NCI-H748 treated with DMSO at 0.1 percent for 48 hours (cell line): Measurements from ENCODE around the gene GALM.
"Not testable (repeated sequence)": the region's sequence is repeated elsewhere in the genome, so short reads cannot be mapped to it uniquely, and the experiment has no call there.

Source experiments
- DNase-seq: peaks from one replicate; lab custom pipeline; 2025; lab: John Stamatoyannopoulos, UW

Gene GALM

DNA sequence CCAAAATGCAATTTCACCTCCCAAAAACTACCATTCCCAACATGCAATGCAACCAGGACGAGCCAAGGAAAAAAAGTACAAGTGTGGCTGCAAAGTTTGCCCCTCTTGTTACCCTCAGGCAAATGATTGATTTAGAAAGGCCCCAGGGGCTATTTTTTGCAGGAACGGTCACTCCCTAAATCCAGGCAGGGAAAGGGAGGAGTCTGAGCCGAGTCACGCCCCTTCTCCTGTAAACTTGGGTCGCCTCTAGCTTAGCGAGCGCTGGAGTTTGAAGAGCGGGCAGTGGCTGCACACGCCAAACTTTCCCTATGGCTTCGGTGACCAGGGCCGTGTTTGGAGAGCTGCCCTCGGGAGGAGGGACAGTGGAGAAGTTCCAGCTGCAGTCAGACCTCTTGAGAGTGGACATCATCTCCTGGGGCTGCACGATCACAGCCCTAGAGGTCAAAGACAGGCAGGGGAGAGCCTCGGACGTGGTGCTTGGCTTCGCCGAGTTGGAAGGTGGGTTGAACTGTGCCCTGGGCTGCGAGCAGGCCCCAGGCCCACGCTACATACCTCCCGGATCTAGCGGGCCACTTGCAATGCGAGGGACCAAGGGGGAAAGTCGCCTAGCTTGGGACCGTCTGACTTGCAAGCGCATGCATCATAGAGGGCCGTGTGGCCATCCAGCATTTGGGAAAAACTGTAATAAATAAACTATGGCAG is at the start of gene GALM:
GALM (plus strand) TSS at position 261 of the 702 bp plus-strand sequence; CDS start at position 309, 48 bp downstream.
- no peak for DNase-seq

DNA sequence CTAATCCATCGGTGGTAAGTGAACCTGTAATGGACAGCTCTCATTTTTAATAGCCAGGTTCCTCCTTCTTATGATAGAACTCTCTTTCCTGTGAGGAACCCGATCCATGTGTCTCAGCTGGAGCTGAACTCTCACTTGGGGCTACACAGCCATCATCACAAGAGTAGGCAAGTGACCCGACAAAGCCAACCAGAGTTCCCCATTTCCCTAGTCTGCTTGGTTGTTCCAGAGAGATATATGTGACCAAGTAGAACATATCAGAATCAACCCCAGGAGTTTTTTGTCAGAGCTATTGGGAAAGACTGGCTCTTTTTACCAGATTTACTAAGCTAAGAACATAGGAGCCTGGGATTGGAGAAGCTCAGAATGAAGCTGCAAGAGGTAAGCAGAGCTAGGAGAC is 48.6 kb upstream of the GALM start:
- no peak for DNase-seq

DNA sequence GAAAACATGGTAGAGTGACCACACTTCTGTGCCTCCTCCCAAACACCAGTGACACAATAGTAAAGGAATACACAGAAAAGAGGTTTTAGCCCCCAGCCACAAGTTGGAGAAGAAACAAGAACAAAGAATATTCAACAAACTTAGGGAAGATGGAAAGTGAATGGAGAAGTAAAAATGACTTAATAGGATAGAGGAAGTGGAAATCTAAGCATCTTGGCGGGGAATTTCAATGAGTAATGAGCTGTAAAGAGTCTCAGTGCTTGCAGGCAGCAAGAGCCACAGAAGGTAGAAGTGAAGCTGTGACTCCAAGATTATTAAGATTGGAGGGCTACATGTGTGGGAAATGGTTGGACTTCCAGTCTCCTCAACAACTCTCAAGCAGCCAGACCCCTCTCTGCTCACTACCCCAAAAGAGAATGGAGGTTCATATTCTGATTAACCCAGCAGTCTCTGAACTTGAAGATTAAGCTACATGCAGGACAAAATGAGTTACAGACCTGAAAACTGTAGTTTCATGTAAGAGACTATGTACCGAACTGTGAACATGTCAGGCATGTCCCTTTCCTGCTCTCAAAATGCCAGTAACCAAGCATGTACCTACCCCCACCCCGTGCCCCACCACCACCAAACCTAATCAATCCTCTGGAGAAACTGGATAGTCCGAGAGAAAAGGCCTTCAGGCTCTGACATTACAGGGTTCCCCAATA is 46.3 kb upstream of the GALM start:
- DNase-seq = no peak

DNA sequence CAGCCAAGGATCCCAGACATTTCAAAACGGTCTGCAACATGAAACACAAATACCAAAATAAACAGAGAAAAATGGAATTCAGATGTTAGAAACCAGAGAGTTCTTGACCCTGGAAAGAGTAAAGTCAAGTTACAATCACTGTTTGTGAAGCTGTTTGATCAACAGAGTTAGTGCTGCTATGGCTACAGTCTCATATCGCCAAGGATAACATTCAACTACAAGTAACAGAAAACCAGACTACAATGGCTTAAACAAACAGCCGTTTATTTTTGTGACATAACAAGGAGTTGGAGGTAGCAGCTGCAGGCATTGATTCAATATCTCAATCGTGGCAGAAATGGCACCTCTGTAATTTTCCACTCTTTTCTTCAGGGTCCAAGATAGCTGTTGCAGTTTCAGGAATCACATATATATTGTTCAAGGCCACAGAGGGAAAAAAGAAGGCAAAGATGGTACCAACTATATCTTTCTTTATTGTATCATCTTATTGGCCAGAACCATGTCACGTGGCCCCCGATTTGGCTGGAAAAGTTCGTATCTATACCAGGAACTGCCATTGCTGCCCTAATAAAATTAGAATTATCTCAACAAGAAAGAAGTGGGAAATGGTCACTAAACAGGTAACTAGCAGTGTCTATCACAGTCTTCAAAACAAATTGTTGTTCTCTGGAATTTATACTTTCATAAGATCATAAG is 45.5 kb upstream of the GALM start:
- peak; percentile 28 for DNase-seq

DNA sequence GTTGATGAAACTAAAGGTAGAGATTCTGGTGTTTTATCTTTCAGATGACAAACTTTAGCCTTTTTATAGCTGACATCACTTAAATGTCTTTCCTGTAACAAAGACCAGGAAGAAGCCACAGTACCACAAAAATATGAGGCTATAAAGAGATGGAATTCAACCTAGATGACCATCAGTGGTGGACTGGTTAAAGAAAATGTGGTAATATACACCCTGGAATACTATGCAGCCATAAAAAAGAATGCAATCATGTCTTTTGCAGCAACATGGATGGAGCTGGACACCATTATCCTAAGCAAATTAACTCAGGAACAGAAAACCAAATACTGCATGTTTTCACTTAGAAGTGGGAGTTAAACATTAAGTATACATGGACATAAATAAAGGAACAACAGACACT is 44.9 kb upstream of the GALM start:
- no peak for DNase-seq

DNA sequence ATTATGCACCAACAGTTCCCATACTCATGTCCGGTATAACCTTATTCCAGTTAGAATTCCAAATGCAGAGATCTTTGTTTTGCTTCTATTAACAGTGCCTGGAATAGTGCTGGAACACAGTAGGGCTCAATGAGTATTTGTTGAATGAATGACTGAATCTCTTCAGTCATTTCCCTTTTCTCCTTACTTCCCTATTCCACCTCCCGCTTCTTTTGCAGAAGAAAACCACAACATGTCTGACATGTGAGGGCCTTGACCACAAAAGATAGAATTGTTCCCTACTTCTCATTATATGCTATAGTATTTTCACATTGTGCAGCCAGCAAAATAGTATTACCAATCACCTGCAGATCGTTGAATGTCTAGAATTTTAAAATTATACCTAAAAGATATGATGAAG is 43.7 kb upstream of the GALM start:
- DNase-seq = no peak

DNA sequence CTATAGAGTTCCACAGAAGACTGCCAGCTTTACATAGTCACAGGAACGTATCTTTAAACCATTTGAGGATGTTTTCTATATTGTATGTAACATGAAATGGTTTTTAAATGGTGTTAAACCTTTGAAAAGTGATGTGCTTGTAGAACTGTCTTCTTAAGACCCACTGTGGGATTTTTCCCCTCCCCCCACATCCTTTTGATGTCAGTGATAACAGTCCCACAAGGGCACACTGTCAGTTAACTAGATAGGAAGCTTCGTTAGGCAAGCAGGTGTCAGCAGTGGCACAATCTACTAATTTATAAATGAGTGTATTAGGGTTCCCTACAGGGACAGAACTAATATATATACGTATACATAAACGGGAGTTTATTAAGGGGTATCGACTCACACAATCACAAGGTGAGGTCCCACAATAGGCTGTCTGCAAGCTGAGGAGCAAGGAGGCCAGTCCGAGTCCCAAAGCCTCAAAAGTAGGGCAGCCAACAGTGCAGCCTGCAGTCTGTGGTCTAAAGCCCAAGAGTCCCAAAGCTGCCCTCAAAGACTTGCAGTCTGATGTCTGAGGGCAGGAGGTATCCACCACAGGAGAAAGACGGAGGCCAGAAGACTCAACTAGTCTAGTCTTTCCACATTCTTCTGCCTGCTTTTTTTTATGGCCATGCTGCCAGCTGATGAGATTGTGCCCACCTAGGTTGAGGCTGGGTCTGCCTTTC is 39.4 kb upstream of the GALM start:
- DNase-seq = no peak

DNA sequence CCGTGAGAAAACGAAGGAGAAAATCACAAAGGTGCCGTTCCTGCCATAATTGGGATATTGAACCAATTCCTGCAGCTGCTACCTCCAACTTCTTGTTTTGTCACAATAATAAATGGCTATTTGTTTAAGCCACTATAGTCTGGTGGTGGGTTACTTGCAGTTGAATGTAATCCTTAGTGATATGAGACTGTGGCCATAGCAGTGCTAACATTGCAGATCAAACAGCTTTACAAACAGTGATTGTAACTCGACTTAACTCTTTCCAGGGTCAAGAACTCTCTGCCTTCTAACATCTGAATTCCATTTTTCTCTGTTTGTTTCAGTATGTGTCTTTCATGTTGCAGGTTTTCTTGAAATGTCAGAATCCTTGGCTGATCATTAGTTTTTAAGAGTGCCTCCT is 38.5 kb upstream of the GALM start:
- DNase-seq = no peak

DNA sequence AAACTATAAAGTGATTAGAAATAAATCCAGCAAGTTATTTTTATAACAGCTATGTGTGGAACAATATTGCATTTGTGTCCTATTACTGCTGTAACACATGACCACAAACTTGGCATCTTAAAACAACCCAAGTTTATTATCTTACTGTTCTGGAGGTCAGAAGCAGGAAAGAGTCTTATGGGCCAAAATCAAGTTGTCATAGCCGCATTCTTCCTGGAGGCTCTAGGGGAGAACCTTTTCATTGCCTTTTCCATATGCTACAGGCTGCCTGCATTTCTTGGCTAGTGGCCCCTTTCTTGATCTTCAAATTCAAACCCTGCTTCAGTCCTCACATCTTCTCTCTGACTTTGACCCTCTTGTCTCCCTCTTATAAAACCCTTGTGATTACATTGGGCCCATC is 36.2 kb upstream of the GALM start:
- no peak for DNase-seq

DNA sequence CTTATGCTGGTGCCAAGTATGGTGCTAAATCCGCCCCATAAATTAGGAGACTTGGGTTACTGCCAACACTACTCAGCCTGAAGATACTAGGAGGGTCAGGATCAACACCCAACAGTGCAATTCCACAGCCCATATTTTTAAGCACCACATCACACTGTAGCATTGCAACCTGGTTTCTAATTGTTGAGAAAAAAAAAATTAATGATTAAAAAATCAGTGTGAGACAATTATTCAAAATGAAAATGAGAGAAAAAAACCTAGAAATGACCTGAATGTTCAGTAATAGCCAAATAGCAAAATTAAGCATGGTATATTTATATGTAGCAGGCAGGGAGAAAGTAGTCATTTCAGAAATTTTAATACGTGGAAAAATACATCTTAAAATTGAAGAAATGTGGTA is 33.9 kb upstream of the GALM start:
- no peak for DNase-seq

DNA sequence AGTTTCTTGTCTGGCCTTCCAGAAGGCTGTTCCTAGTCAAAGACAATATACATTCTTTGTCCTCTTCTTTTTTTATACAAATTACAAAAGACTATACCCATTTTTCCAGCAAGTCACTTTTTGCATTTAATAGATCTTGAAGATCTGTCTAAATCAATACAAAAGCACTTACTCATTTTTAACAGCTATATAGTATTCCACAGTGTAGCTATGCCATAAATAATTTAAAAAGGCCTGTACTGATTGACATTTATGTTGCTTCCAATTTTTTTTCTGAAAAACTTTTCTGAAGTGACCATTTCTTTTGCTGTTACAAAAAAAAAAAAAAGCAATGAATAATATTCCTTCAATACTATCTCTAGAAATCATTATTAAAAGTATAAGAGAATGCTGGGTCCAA is 32.9 kb upstream of the GALM start:
- DNase-seq = no peak

DNA sequence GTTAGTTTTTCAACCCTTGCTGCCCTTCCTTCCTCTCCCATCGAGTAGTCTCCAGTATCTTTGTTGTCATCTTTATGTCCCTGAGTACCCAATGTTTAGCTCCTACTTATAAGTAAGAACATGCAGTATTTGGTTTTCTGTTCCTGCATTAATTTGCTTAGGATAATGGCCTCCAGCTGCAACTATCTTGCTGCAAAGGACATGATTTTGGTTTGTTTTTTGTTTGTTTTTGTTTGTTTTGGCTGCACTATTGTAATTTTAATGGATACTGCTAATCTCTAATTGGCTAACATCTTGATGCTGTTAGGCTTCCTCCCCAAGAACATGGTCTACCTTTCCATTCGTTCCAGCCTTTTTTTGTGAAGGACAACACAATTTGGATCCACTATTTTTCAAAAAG is 32.0 kb upstream of the GALM start:
- DNase-seq = no peak

DNA sequence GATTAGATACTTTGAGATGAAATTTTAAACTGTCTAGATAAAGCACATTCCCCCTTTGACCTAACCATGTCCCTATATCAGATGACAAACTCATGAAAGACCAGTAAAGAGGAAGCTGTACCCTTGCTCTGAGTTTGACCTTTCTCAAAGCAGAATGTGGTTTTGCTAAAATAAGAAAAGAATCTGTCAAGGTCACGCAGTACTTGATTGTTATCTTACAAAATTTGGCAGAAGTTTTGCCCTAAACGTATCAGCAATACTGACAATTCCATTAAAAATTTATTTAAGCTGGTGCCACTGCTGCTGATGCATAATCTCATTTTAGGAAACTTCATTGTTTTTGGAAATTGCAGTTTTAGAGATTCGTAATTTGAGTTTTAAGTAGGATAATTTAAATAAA is 31.2 kb upstream of the GALM start:
- DNase-seq = no peak

DNA sequence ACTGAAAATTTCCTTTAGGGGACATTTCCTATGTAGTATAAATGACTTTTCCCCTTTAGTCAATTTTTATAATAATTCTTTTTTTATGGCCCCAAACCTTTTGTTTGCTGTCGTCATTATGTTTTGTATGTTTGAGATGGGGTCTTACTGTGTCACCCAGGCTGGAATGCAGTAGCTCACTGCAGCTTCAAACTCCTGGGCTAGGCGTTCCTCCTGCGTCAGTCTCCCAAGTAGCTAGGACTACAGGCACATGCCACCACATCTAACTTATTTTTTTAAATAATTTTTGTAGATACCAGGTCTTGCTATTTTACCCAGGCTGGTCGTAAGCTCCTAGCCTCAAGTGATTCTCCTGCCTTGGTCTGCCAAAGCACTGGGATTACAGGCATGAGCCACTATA is 30.8 kb upstream of the GALM start:
- DNase-seq = no peak

DNA sequence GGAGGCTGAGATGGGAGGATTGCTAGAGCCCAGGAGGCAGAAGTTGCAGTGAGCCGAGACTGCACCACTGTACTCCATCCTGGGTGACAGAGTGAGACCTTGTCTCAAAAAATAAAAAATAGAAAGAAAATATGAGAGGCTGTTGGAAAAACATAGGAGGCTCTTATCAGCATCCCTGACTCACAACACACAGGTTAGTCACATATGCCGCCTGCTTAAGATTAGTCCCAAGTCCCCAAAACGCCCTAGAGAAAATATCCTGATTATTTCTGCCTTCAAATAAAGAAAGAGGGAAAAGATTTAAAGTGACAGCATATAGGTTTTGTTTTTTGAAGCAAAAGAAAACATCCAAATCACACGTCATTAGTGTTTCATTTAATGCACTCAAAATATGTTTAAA is 29.8 kb upstream of the GALM start:
- DNase-seq = no peak

DNA sequence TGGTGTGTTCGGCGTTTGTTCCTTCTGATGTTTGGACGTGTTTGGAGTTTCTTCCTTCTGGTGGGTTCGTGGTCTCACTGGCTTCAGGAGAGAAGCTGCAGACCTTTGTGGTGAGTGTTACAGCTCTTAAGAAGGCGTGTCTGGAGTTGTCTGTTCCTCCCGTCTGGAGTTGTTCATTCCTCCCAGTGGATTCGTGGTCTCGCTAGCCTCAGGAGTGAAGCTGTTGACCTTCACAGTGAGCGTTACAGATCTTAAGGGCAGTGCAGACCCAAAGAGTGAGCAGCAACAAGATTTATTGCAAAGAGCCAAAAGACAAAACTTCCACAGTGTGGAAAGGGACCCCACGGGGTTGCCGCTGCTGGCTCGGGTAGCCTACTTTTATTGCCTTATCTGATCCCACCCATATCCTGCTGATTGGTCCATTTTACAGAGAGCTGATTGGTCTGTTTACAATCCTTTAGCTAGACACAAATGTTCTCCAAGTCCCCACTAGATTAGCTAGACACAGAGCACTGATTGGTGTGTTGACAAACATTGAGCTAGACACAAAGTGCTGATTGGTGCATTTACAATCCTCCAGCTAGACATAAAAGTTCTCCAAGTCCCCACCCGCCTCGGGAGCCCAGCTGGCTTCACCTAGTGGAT is 23.4 kb upstream of the GALM start:
- DNase-seq = not testable (repeated sequence)

DNA sequence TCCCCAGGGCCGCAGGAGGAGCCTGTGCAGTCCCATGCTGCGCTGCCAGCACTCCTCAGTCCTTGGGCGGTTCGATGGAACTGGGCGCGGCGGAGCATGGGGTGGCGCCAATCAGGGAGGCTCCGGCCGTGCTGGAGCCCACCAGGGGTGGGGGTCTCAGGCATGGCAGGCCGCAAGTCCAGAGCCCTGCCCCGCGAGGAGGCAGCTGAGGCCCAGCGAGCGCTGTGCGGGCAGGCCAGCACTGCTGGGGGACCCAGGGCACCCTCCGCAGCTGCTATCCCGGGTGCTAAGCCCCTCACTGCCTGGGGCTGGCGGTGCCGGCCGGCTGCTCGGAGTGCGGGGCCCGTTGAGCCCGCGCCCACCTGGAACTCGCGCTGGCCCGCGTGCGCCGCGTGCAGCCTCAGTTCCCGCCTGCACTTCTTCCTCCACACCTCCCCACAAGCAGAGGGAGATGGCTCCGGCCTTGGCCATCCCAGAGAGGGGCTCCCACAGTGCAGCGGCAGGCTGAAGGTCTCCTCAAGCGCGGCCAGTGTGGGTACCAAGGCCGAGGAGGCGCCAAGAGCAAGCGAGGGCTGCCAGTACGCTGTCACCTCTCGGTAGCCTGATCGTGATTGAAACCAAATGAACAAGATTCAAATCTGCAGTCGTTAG is 22.8 kb upstream of the GALM start:
- DNase-seq = no peak

DNA sequence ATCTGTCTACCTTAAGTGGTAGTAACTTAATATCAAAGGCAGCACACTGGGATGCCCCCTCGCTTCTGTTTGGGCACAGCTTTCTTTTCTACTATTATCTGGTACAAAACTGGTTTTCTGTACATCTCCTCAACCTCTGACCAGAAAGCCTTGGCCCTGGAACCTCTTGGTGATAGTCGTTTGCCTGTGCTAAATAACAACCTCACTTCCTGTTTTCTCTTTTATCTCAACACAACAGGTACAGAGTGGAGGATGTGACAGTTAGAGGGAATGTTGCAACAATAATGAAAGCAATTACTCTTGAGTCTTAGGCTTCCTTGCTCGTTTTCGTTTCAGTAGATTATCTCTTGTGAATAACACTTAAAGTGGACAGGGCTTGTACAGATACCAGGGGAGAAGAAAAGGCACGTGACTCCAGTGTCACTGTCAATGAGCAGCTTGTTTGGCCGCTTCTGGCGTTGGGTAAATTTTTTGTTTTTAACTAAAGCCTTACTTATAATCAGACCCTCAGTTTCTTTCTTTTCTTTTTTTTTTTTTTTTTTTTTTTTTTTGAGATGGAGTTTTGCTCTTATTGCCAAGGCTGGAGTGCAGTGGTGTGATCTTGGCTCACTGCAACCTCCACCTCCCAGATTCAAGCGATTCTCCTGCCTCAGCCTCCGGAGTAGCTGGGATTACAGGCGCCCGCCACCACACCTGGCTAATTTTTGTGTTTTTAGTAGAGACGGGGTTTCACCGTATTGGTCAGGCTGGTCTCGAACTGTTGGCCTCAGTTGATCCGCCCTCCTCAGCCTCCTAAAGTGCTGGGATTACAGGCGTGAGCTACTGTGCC is 22.0 kb upstream of the GALM start:
- not testable (repeated sequence) for DNase-seq

DNA sequence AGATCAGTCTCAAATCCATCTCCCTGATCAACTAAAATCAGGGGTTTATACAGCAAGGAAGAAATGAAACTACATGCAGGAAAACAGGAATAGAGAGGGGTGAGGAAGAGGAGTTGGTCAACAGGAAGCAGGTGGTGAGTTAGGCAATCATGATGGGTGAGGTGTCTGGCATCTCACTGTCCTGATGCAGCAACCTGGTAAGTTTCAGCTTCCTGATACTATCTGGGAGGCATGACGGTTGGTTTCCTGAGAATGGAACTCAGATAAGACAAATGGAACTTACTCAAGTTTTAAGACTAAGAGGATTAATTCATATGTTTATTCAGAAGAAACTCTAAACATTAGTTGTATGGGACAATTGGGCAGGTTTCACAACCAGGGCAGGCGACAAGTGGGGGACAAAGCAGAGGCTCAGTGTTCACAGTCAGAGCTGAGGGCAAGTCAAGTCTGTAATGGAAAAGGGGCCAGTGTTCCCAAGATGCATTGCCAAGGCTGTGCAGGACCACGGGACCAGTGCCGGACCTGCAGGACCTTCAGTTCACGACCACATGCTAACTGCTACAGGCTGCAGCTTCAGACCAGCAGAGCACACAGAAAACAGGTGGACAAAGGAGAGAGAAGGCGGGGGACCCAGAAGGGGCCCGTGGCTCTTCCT is 17.7 kb upstream of the GALM start:
- no peak for DNase-seq

DNA sequence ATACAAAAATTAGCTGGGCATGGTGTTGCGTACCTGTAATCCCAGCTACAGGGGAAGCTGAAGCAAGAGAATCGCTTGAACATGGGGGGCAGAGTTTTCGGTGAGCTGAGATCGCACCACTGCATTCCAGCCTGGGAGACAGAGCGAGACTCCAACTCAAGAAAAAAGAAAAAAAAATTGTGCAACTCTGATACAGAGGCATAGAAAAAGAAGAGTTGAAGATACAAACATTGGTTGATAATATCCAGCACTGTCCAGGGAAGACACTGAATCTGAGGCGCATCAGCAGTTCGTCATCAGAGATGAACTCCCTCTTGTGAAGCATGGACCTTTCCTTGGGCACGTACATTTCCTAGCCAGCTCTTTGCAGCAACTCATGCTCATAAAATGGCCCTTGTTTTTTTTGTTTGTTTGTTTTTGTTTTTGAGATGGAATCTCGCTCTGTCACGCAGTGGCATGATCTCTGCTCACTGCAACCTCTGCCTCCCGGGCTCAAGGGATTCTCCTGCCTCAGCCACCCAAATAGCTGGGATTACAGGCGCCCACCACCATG is 16.7 kb upstream of the GALM start:
- no peak for DNase-seq
